ENCODE results near the gene TRPV3.

- TF ChIP-seq CTCF (IDR thresholded peaks at IDR 0.05; ENCODE audit: insufficient read depth, low read depth, low read length) (no peak), EZH2 (IDR thresholded peaks at IDR 0.05; ENCODE audit: insufficient read depth, low read length) (no peak)
These were observed 55.1 kb downstream of the TRPV3 start for GRCh38 chr17:3502466-3502865.

Measured in astrocyte (in vitro differentiated cells and primary cell).